Right lobe of liver (tissue), 4 donors: ENCODE measurements around the gene TSPAN31.

Source experiments
- CTCF ChIP-seq, 4 donors: fragments of 200-600 bp in 3 of 4; fragments of 450-650 bp in 1 of 4; IDR thresholded peaks; one replicate each; pipeline versions ENCODE4 v1.5.1 to v1.8.0; 2016 to 2022; ENCODE audit warnings: antibody characterized with exemption in 4 of 4, mild to moderate bottlenecking in 2 of 4
- POLR2A ChIP-seq: fragments of 450-650 bp; IDR thresholded peaks from one replicate; pipeline ENCODE4 v1.6.1; 2017; ENCODE audit warnings: antibody characterized with exemption, mild to moderate bottlenecking
- donor health status: DM: no; HTN: no; CAD: no.
- donor health status: DM: no; HTN: no; CAD: no.
- donor health status: DM: no; HTN: yes; CAD: no.

- TF ChIP-seq CTCF (IDR thresholded peaks at IDR 0.05) (no peak), POLR2A (no peak)
Observed at GRCh38 chr12:57734591-57734990, 10.2 kb upstream of the TSPAN31 start.
